SK-N-SH treated with all-trans-retinoic acid at 6 μM for 48 hours (cell line): ENCODE results near the gene POLK.

ENCODE experiments used
- ATAC-seq: fragments of 200-7000 bp; cut with Tn5 transposase; 3 replicates; pipeline ENCODE4 v1.9.1; 2020; ENCODE audit warnings: mild to moderate bottlenecking, moderate library complexity
- ARNTL ChIP-seq: fragments of 450-650 bp; formaldehyde crosslinking; IDR thresholded peaks from 2 replicates; pipeline ENCODE4 v1.5.0; 2020; ENCODE audit warnings: low read depth, mild to moderate bottlenecking, moderate library complexity, borderline replicate concordance
- BACH2 ChIP-seq: fragments of 250-450 bp; sonication (Bioruptor Pico); IDR thresholded peaks from 2 replicates; pipeline ENCODE4 v1.9.0; 2021; ENCODE audit warnings: mild to moderate bottlenecking, borderline replicate concordance
- CREB5 ChIP-seq: fragments of 250-450 bp; sonication (Bioruptor Pico); IDR thresholded peaks from 2 replicates; pipeline ENCODE4 v1.5.1; 2020; ENCODE audit warnings: low read depth, mild to moderate bottlenecking, moderate library complexity
- CSDC2 ChIP-seq: fragments of 250-450 bp; sonication (Bioruptor Pico); IDR thresholded peaks from 2 replicates; pipeline ENCODE4 v1.5.0; 2020; ENCODE audit warnings: mild to moderate bottlenecking, moderate library complexity
- CSRNP3 ChIP-seq: fragments of 250-450 bp; sonication (Bioruptor Pico); IDR thresholded peaks from 2 replicates; pipeline ENCODE4 v1.5.1; 2021; ENCODE audit warnings: mild to moderate bottlenecking, moderate library complexity
- GLIS3 ChIP-seq: fragments of 250-450 bp; sonication (Bioruptor Pico); IDR thresholded peaks from 2 replicates; pipeline ENCODE4 v1.5.0; 2020; ENCODE audit warnings: mild to moderate bottlenecking, moderate library complexity
- ISL1 ChIP-seq: fragments of 250-450 bp; sonication (Bioruptor Pico); IDR thresholded peaks from 2 replicates; pipeline ENCODE4 v2.1.2; 2022; ENCODE audit warnings: mild to moderate bottlenecking, moderate library complexity
- OSR1 ChIP-seq: fragments of 250-450 bp; sonication (Bioruptor Pico); IDR thresholded peaks from 2 replicates; pipeline ENCODE4 v1.8.0; 2022; ENCODE audit warnings: moderate library complexity, mild to moderate bottlenecking, inconsistent platforms
- POU6F1 ChIP-seq: fragments of 250-450 bp; sonication (Bioruptor Pico); IDR thresholded peaks from 2 replicates; pipeline ENCODE4 v1.8.0; 2021; ENCODE audit warnings: low read depth, mild to moderate bottlenecking, moderate library complexity, borderline replicate concordance
- PPARA ChIP-seq: fragments of 250-450 bp; sonication (Bioruptor Pico); IDR thresholded peaks from 2 replicates; pipeline ENCODE4 v1.5.0; 2020; ENCODE audit warnings: mild to moderate bottlenecking, borderline replicate concordance
- SNAI2 ChIP-seq: fragments of 250-450 bp; sonication (Bioruptor Pico); IDR thresholded peaks from 2 replicates; pipeline ENCODE4 v1.5.0; 2020; ENCODE audit warnings: mild to moderate bottlenecking, moderate library complexity
- TCF4 ChIP-seq: fragments of 250-450 bp; sonication (Bioruptor Pico); IDR thresholded peaks from 2 replicates; pipeline ENCODE4 v1.8.0; 2021; ENCODE audit warnings: mild to moderate bottlenecking, moderate library complexity, borderline replicate concordance
- TOX ChIP-seq: fragments of 250-450 bp; sonication (Bioruptor Pico); IDR thresholded peaks from 2 replicates; pipeline ENCODE4 v1.8.0; 2021; ENCODE audit warnings: mild to moderate bottlenecking, moderate library complexity, borderline replicate concordance
- ZFP3 ChIP-seq: fragments of 250-450 bp; sonication (Bioruptor Pico); IDR thresholded peaks from 2 replicates; pipeline ENCODE4 v1.5.0; 2020; ENCODE audit warnings: mild to moderate bottlenecking, moderate library complexity
- ZFP30 ChIP-seq: fragments of 450-650 bp; formaldehyde crosslinking; IDR thresholded peaks from 2 replicates; pipeline ENCODE4 v1.5.0; 2022; ENCODE audit warnings: mild to moderate bottlenecking, moderate library complexity
- ZNF565 ChIP-seq: fragments of 450-650 bp; formaldehyde crosslinking; conservative IDR thresholded peaks from 2 replicates; pipeline ENCODE4 v1.5.0; 2020; ENCODE audit warnings: low read depth, mild to moderate bottlenecking, moderate library complexity
- ZNF70 ChIP-seq: fragments of 450-650 bp; formaldehyde crosslinking; IDR thresholded peaks from 2 replicates; pipeline ENCODE4 v1.5.0; 2020; ENCODE audit warnings: mild to moderate bottlenecking, moderate library complexity
- ZNF8 ChIP-seq: fragments of 450-650 bp; formaldehyde crosslinking; IDR thresholded peaks from 2 replicates; pipeline ENCODE4 v1.5.0; 2020; ENCODE audit warnings: mild to moderate bottlenecking, moderate library complexity

The POLK gene

GRCh38 chr5:75626959-75627358 is 115.3 kb downstream of the POLK start:
- TF ChIP-seq CSDC2 (CRISPR knock-in tag) (no peak), ARNTL (CRISPR knock-in tag) (no peak), CREB5 (CRISPR knock-in tag) (no peak), ISL1 (no peak), ZFP30 (CRISPR knock-in tag) (no peak), SNAI2 (CRISPR knock-in tag) (no peak), ZFP3 (no peak), CSRNP3 (no peak), PPARA (CRISPR knock-in tag) (no peak), ZNF70 (CRISPR knock-in tag) (no peak), BACH2 (CRISPR knock-in tag) (no peak), ZNF8 (CRISPR knock-in tag) (no peak), ZNF565 (no peak)
- ATAC-seq: no peak

GRCh38 chr5:75627801-75628200 is 116.1 kb downstream of the POLK start:
- TF ChIP-seq ZNF8 (CRISPR knock-in tag) (no peak), BACH2 (CRISPR knock-in tag) (no peak), GLIS3 (CRISPR knock-in tag) (no peak), TOX (CRISPR knock-in tag) (no peak), OSR1 (CRISPR knock-in tag) (no peak), ZFP3 (no peak), CREB5 (CRISPR knock-in tag) (no peak), SNAI2 (CRISPR knock-in tag) (no peak), ZNF70 (CRISPR knock-in tag) (no peak), ARNTL (CRISPR knock-in tag) (no peak), POU6F1 (CRISPR knock-in tag) (no peak), PPARA (CRISPR knock-in tag) (no peak), TCF4 (CRISPR knock-in tag) (no peak)
- no peak for ATAC-seq

- TF ChIP-seq OSR1 (CRISPR knock-in tag): no peak
- ATAC-seq: no peak
Measured at GRCh38 chr5:75630875-75631274, 119.2 kb downstream of the POLK start.

- TF ChIP-seq ISL1 (no peak), CREB5 (CRISPR knock-in tag) (no peak), PPARA (CRISPR knock-in tag) (no peak), SNAI2 (CRISPR knock-in tag) (no peak), CSRNP3 (no peak)
- TF ChIP-seq, all 23 proteins: peak for 0
- ATAC-seq: no peak
Measured at GRCh38 chr5:75632321-75632720, 120.6 kb downstream of the POLK start.
